GM18909 (cell line): ENCODE results near the gene TEX38.
"Not testable (repeated sequence)": the region's sequence is repeated elsewhere in the genome, so short reads cannot be mapped to it uniquely, and the experiment has no call there.

Experiments used
- ATAC-seq: cut with Tn5 transposase; IDR thresholded peaks from one replicate; pipeline ENCODE4 v1.9.1; 2021; ENCODE audit warnings: mild to moderate bottlenecking; ENCODE audit not compliant: unreplicated experiment, poor library complexity

TEX38 gene

GRCh38 chr1:46671554-46671953 is at the start of gene TEX38:
Gene TEX38 (plus strand): TSS chr1:46671854. CDS start chr1:46671935, 81 bp downstream.
- no peak for ATAC-seq

GRCh38 chr1:46621930-46622329 is 49.7 kb upstream of the TEX38 start:
- ATAC-seq: no peak

GRCh38 chr1:46622344-46622743 is 49.3 kb upstream of the TEX38 start:
- ATAC-seq: no peak

- ATAC-seq: no peak
These were observed 47.7 kb upstream of the TEX38 start for GRCh38 chr1:46623743-46624644.

- no peak for ATAC-seq
These were observed 40.9 kb upstream of the TEX38 start for GRCh38 chr1:46630719-46631118.

- no peak for ATAC-seq
These were observed 36.4 kb upstream of the TEX38 start for GRCh38 chr1:46635205-46635604.

- ATAC-seq: no peak
These were observed 34.1 kb upstream of the TEX38 start for GRCh38 chr1:46637444-46638083.

GRCh38 chr1:46638921-46639320 is 32.7 kb upstream of the TEX38 start:
- no peak for ATAC-seq

- no peak for ATAC-seq
These were observed 32.1 kb upstream of the TEX38 start for GRCh38 chr1:46639547-46639946.

- ATAC-seq: no peak
These were observed 29.5 kb upstream of the TEX38 start for GRCh38 chr1:46642115-46642680.

- ATAC-seq: no peak
These were observed 28.3 kb upstream of the TEX38 start for GRCh38 chr1:46643368-46643775.

- ATAC-seq: no peak
These were observed 25.8 kb upstream of the TEX38 start for GRCh38 chr1:46645815-46646214.

GRCh38 chr1:46646331-46646730 is 25.3 kb upstream of the TEX38 start:
- no peak for ATAC-seq

- ATAC-seq: no peak
These were observed 24.8 kb upstream of the TEX38 start for GRCh38 chr1:46646844-46647243.

GRCh38 chr1:46647611-46648010 is 24.0 kb upstream of the TEX38 start:
- no peak for ATAC-seq

- ATAC-seq: no peak
These were observed 21.9 kb upstream of the TEX38 start for GRCh38 chr1:46649764-46650163.

GRCh38 chr1:46650491-46650890 is 21.2 kb upstream of the TEX38 start:
- no peak for ATAC-seq

- not testable (repeated sequence) for ATAC-seq
These were observed 20.5 kb upstream of the TEX38 start for GRCh38 chr1:46651152-46651551.

- ATAC-seq: no peak
These were observed 19.1 kb upstream of the TEX38 start for GRCh38 chr1:46652321-46653100.

GRCh38 chr1:46653405-46653958 is 18.2 kb upstream of the TEX38 start:
- no peak for ATAC-seq
